Measurements from ENCODE around the gene ADIPOQ.
"Not testable (repeated sequence)": the region's sequence is repeated elsewhere in the genome, so short reads cannot be mapped to it uniquely, and the experiment has no call there.

ADIPOQ gene

GRCh38 chr3:186874216-186874615 lies 31.7 kb downstream of the ADIPOQ start:
- not testable (repeated sequence) for H3K4me1 ChIP-seq (ENCODE audit: control insufficient read depth, low read depth, low read length); H3K79me1 ChIP-seq (ENCODE audit: low read length); H3K18ac ChIP-seq (ENCODE audit: low read length); H3K79me2 ChIP-seq (ENCODE audit: control insufficient read depth, insufficient read depth, low read length); H3K36me3 ChIP-seq (ENCODE audit: control insufficient read depth, insufficient read depth, low read length); H3K4me2 ChIP-seq (ENCODE audit: low read length); H3K9ac ChIP-seq (ENCODE audit: low read length); H2AK5ac ChIP-seq (ENCODE audit: low read length); H3K4me3 ChIP-seq (ENCODE audit: low read length); DNase-seq; H3K27me3 ChIP-seq (ENCODE audit: insufficient read depth, low read length, poor library complexity); H3K4ac ChIP-seq (ENCODE audit: low read depth, low read length); H4K5ac ChIP-seq (ENCODE audit: low read length); H3K56ac ChIP-seq (ENCODE audit: low read length); H3K23ac ChIP-seq (ENCODE audit: low read length); H3K27ac ChIP-seq (ENCODE audit: low read depth, low read length); H2BK15ac ChIP-seq (replicated peaks; ENCODE audit: low read depth); H2BK120ac ChIP-seq (ENCODE audit: low read depth, low read length); H2BK5ac ChIP-seq (ENCODE audit: low read length); H4K8ac ChIP-seq (ENCODE audit: low read depth, low read length)
- WGBS (ENCODE audit: extremely low coverage, insufficient coverage, low lambda C conversion rate): no CpG with 5 or more reads among the region's 24 CpGs

- not testable (repeated sequence) for H2BK15ac ChIP-seq (replicated peaks; ENCODE audit: low read depth); H3K27ac ChIP-seq (ENCODE audit: low read depth, low read length); H3K4me3 ChIP-seq (ENCODE audit: low read length); H3K56ac ChIP-seq (ENCODE audit: low read length); H2BK120ac ChIP-seq (ENCODE audit: low read depth, low read length); H3K36me3 ChIP-seq (ENCODE audit: control insufficient read depth, insufficient read depth, low read length); H3K9ac ChIP-seq (ENCODE audit: low read length); H4K8ac ChIP-seq (ENCODE audit: low read depth, low read length); DNase-seq; H3K27me3 ChIP-seq (ENCODE audit: insufficient read depth, low read length, poor library complexity); H3K4me2 ChIP-seq (ENCODE audit: low read length); H3K4ac ChIP-seq (ENCODE audit: low read depth, low read length); H2AK5ac ChIP-seq (ENCODE audit: low read length); H3K23ac ChIP-seq (ENCODE audit: low read length); H2BK5ac ChIP-seq (ENCODE audit: low read length); H3K79me1 ChIP-seq (ENCODE audit: low read length); H3K18ac ChIP-seq (ENCODE audit: low read length); H3K4me1 ChIP-seq (ENCODE audit: control insufficient read depth, low read depth, low read length); H3K79me2 ChIP-seq (ENCODE audit: control insufficient read depth, insufficient read depth, low read length); H4K5ac ChIP-seq (ENCODE audit: low read length)
- no CpG with 5 or more reads among the region's 4 CpGs for WGBS (ENCODE audit: extremely low coverage, insufficient coverage, low lambda C conversion rate)
Measured at GRCh38 chr3:186874841-186875240, 32.3 kb downstream of the ADIPOQ start.

DNA sequence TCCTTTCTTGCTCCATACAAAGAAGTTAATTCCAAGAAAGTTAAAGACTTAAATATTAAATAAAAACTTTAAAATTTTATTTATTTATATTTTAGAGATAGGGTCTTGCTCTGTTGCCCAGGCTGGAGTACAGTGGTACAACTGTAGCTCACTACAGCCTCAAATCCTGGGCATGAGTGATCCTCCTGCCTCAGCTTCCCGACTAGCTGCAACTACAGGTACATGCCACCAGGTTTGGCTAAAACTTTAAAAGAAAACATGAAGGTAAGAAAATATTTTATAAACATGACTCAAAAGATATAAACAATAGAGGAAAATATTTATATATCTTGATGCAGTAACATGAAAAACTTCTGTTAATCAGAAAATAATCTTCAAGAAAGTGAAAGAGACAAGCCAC lies 33.2 kb downstream of the ADIPOQ start:
- H3K18ac ChIP-seq (ENCODE audit: low read length): no peak overlapping the region
- H4K8ac ChIP-seq (ENCODE audit: low read depth, low read length): no peak overlapping the region
- H3K79me1 ChIP-seq (ENCODE audit: low read length): no peaks in the 10 kb centered on the region
- H3K79me2 ChIP-seq (ENCODE audit: control insufficient read depth, insufficient read depth, low read length): no peaks in the 10 kb centered on the region
- H3K4me1 ChIP-seq (ENCODE audit: control insufficient read depth, low read depth, low read length): no peaks in the 10 kb centered on the region
- H2AK5ac ChIP-seq (ENCODE audit: low read length): no peak overlapping the region
- no CpG with 5 or more reads among the region's 1 CpG for WGBS (ENCODE audit: extremely low coverage, insufficient coverage, low lambda C conversion rate)
- H3K4ac ChIP-seq (ENCODE audit: low read depth, low read length): no peak overlapping the region
- H3K27ac ChIP-seq (ENCODE audit: low read depth, low read length): no peak overlapping the region
- no peak for DNase-seq
- H3K4me3 ChIP-seq (ENCODE audit: low read length): no peak overlapping the region
- no peak overlapping the region for H3K23ac ChIP-seq (ENCODE audit: low read length)
- H2BK5ac ChIP-seq (ENCODE audit: low read length): no peak overlapping the region
- H2BK15ac ChIP-seq (replicated peaks; ENCODE audit: low read depth): no peak overlapping the region
- H3K27me3 ChIP-seq (ENCODE audit: insufficient read depth, low read length, poor library complexity): no peaks in the 10 kb centered on the region
- no peak overlapping the region for H3K56ac ChIP-seq (ENCODE audit: low read length)
- no peak overlapping the region for H4K5ac ChIP-seq (ENCODE audit: low read length)
- H3K9ac ChIP-seq (ENCODE audit: low read length): no peak overlapping the region
- H2BK120ac ChIP-seq (ENCODE audit: low read depth, low read length): no peak overlapping the region
- H3K4me2 ChIP-seq (ENCODE audit: low read length): no peak overlapping the region
- no peaks in the 10 kb centered on the region for H3K36me3 ChIP-seq (ENCODE audit: control insufficient read depth, insufficient read depth, low read length)

DNA sequence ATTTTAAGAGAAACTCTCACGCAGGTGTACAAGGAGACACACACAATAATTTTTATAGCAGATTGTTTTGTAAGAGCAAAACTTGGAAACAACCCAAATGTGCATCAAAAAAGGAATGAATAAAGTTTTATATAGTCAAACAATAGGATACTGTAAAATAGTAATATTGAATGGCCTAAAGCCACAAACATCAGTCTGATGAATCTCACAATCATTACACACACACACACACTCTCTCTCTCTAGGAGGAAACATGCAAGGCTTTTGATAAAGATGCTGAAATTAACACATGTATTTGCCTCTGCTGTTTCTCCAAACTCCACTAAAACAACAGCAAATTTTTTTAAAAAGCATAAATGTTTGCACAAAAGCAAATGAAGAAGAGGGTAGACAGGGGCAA lies 37.3 kb downstream of the ADIPOQ start:
- Histone ChIP-seq H2BK5ac (ENCODE audit: low read length) (no peak overlapping the region), H3K27me3 (ENCODE audit: insufficient read depth, low read length, poor library complexity) (no peaks in the 10 kb centered on the region)

GRCh38 chr3:186880406-186880805 lies 37.9 kb downstream of the ADIPOQ start:
- no peak overlapping the region for H3K18ac ChIP-seq (ENCODE audit: low read length)
- no peaks in the 10 kb centered on the region for H3K36me3 ChIP-seq (ENCODE audit: control insufficient read depth, insufficient read depth, low read length)
- H3K56ac ChIP-seq (ENCODE audit: low read length): no peak overlapping the region
- no peak overlapping the region for H3K23ac ChIP-seq (ENCODE audit: low read length)
- H3K4me1 ChIP-seq (ENCODE audit: control insufficient read depth, low read depth, low read length): no peaks in the 10 kb centered on the region
- H3K27me3 ChIP-seq (ENCODE audit: insufficient read depth, low read length, poor library complexity): no peaks in the 10 kb centered on the region
- no peak overlapping the region for H3K4me3 ChIP-seq (ENCODE audit: low read length)
- H3K79me1 ChIP-seq (ENCODE audit: low read length): no peaks in the 10 kb centered on the region
- no peak overlapping the region for H2BK120ac ChIP-seq (ENCODE audit: low read depth, low read length)
- H3K79me2 ChIP-seq (ENCODE audit: control insufficient read depth, insufficient read depth, low read length): no peaks in the 10 kb centered on the region
- no peak overlapping the region for H3K9ac ChIP-seq (ENCODE audit: low read length)
- H4K8ac ChIP-seq (ENCODE audit: low read depth, low read length): no peak overlapping the region
- H3K27ac ChIP-seq (ENCODE audit: low read depth, low read length): no peak overlapping the region
- H2AK5ac ChIP-seq (ENCODE audit: low read length): no peak overlapping the region
- no peak overlapping the region for H2BK5ac ChIP-seq (ENCODE audit: low read length)
- H4K5ac ChIP-seq (ENCODE audit: low read length): no peak overlapping the region
- no peak overlapping the region for H2BK15ac ChIP-seq (replicated peaks; ENCODE audit: low read depth)
- H3K4me2 ChIP-seq (ENCODE audit: low read length): no peak overlapping the region
- DNase-seq: no peak
- no peak overlapping the region for H3K4ac ChIP-seq (ENCODE audit: low read depth, low read length)
- no CpG with 5 or more reads among the region's 4 CpGs for WGBS (ENCODE audit: extremely low coverage, insufficient coverage, low lambda C conversion rate)

More for the DNA sequence above, 37.3 kb downstream of the ADIPOQ start:
- Histone ChIP-seq H3K4ac (ENCODE audit: low read depth, low read length) (no peak overlapping the region), H3K27ac (ENCODE audit: low read depth, low read length) (no peak overlapping the region), H4K8ac (ENCODE audit: low read depth, low read length) (no peak overlapping the region), H3K23ac (ENCODE audit: low read length) (no peak overlapping the region), H3K79me1 (ENCODE audit: low read length) (no peaks in the 10 kb centered on the region), H3K36me3 (ENCODE audit: control insufficient read depth, insufficient read depth, low read length) (no peaks in the 10 kb centered on the region), H3K56ac (ENCODE audit: low read length) (no peak overlapping the region), H3K79me2 (ENCODE audit: control insufficient read depth, insufficient read depth, low read length) (no peaks in the 10 kb centered on the region), H2AK5ac (ENCODE audit: low read length) (no peak overlapping the region), H3K9ac (ENCODE audit: low read length) (no peak overlapping the region), H4K5ac (ENCODE audit: low read length) (no peak overlapping the region), H3K18ac (ENCODE audit: low read length) (no peak overlapping the region), H2BK15ac (replicated peaks; ENCODE audit: low read depth) (no peak overlapping the region), H3K4me2 (ENCODE audit: low read length) (no peak overlapping the region), H2BK120ac (ENCODE audit: low read depth, low read length) (no peak overlapping the region), H3K4me1 (ENCODE audit: control insufficient read depth, low read depth, low read length) (no peaks in the 10 kb centered on the region), H3K4me3 (ENCODE audit: low read length) (no peak overlapping the region)
- WGBS (ENCODE audit: extremely low coverage, insufficient coverage, low lambda C conversion rate): no CpG with 5 or more reads among the region's 1 CpG
- no peak for DNase-seq

- no CpG with 5 or more reads among the region's 4 CpGs for WGBS (ENCODE audit: extremely low coverage, insufficient coverage, low lambda C conversion rate)
- H3K27me3 ChIP-seq (ENCODE audit: insufficient read depth, low read length, poor library complexity): no peaks in the 10 kb centered on the region
- H3K56ac ChIP-seq (ENCODE audit: low read length): no peak overlapping the region
Measured at GRCh38 chr3:186882150-186882524, 39.6 kb downstream of the ADIPOQ start.

More at GRCh38 chr3:186882150-186882524, 39.6 kb downstream of the ADIPOQ start:
- Histone ChIP-seq H3K9ac (ENCODE audit: low read length) (no peak overlapping the region), H3K79me2 (ENCODE audit: control insufficient read depth, insufficient read depth, low read length) (no peaks in the 10 kb centered on the region), H2BK5ac (ENCODE audit: low read length) (no peak overlapping the region), H3K4me3 (ENCODE audit: low read length) (no peak overlapping the region), H3K79me1 (ENCODE audit: low read length) (no peaks in the 10 kb centered on the region), H2AK5ac (ENCODE audit: low read length) (no peak overlapping the region), H4K5ac (ENCODE audit: low read length) (no peak overlapping the region), H3K4me1 (ENCODE audit: control insufficient read depth, low read depth, low read length) (peaks cover 4% of the 10 kb centered on the region), H3K23ac (ENCODE audit: low read length) (no peak overlapping the region), H3K4ac (ENCODE audit: low read depth, low read length) (no peak overlapping the region), H2BK120ac (ENCODE audit: low read depth, low read length) (no peak overlapping the region), H2BK15ac (replicated peaks; ENCODE audit: low read depth) (no peak overlapping the region), H3K18ac (ENCODE audit: low read length) (no peak overlapping the region), H3K27ac (ENCODE audit: low read depth, low read length) (no peak overlapping the region), H3K36me3 (ENCODE audit: control insufficient read depth, insufficient read depth, low read length) (no peaks in the 10 kb centered on the region), H3K4me2 (ENCODE audit: low read length) (no peak overlapping the region), H4K8ac (ENCODE audit: low read depth, low read length) (no peak overlapping the region)
- DNase-seq: no peak

Data from mesendoderm (in vitro differentiated cells).